GM18502 (cell line): Measurements from ENCODE around the gene SLC37A2.

Experiments
- ATAC-seq: cut with Tn5 transposase; IDR thresholded peaks from one replicate; pipeline ENCODE4 v1.9.1; 2021; ENCODE audit warnings: mild to moderate bottlenecking; ENCODE audit not compliant: unreplicated experiment, poor library complexity

SLC37A2 gene

DNA sequence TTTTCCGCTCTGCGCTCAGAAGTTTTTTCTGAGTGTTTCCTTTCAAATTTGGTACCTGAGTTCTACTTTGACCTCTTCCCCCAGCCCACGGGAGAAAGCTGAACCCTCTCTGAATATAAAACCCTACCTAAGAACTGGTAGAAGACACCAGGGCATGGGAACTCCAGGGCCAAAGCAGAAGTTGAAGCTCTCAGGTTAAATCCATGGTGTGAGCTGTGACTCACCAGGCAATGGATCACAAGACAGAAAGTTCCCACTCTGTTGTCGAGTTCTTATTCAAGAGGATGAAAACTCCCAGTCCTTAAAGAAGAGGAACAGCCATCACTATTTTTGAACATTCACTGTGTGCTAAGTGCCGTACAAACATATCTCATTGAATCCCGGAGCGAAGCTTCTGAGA is 39.4 kb downstream of the SLC37A2 start:
- ATAC-seq, result no peak

DNA sequence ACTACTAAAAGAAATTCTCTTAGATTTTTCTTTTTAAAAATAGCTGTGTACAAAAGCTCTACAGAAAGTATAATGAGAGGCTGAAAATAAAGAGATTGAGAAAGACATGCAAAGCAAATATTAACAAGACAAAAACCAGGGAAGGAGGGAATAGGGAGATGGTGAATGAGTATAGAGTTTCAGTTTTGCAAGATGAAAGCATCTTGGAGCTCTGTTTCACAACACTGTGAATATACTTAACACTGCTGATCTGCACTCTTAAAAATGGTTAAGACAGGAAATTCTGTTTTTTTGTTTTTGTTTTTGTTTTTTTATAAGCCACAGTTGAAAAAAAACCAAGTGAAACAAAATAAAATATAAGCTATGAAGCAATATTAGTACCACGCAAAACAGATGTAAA is 42.8 kb downstream of the SLC37A2 start:
- ATAC-seq, result no peak

DNA sequence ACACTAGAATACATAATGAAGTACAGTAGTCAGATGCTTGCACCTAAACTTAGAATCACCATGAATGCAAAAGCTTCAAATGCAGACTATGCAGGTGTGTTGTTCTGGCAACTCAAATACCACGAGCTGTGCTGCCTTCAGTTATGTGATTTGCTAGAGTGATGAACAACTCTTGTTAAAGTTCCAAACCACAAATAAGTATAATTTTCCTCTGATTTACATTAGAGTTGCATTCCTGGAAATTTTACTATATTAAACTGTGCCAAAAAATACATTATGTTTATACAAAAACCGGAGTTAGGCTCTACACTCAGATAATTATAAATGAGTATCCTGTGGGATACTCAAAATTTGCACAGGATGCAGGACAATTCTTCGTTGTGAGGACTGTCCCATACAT is 45.4 kb downstream of the SLC37A2 start:
- ATAC-seq, result no peak

DNA sequence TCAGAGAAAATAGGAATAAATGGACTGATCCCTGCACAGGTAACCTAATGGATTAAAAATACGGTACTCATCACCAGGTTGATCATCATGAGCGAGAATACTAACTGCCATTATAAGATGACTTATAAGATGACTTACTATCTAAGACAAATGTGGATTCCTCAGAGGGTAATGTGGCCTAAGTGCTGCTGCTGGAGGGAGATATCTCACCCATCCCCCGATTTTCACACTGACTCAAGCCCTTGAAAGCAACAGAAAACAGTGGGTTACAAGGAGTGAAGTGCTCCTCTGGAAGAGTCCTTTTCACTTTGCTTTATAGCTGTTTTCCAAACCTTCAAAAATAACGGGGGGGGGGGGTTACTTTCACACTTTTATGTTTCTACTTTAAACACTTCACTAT is 47.4 kb downstream of the SLC37A2 start:
- ATAC-seq, result no peak

DNA sequence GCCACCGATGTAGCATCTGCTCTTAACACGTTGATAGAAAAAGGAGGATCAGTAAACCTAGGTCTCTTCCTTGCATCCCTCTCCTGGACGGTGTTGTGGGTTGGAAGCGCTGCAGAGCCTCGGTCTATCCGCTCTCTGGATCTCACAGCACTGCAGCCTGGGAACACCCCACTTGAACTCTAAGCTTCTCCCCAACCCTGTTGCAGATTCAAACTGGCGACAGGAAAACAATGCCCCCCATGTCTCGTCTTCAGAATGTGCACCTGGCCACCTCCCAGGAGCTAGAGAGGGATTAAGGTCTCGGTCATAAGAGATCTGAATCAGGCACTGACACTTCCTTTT is 47.9 kb downstream of the SLC37A2 start:
- no peak for ATAC-seq

DNA sequence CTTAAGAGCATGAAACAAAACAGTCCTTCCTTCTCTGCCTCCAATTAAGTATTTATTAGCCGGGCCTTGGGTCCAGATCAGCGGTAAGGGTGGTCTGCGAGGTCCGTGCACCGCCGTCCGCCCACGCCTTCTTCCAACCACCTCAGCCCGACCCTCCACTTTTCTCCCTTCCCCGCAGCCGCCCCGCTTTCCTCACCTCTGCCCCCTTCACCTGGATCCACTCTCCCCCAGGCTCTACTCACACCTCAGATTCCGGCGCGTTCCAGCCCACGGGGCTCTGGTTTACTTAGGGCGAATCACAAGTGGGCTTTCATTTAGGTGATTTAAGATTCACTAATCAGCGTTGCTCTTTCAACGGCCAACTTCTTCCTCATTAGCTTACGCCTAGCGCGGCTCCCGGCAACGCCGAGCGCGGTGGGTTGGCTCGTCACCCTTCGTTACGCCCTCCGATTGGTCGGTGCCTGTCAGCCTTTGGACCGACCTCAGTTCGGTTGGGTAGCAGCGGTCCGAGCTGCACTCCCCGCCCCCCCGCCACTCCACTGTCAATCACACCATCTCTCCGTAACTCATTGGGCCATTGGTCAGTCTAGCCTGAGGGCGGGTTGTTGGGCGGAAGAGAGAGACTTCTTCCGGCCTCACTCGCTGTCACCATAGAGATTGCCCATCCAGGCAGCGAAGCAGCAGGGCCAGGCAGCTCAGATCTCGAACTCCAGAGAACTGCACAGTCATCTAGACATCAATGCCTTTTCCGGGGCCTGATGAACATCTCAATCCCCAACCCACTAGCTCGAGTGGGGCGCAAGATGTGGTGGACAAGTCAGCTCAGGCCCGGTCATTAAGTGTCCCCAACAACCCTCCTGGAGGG is 48.5 kb downstream of the SLC37A2 start, which contains the start of gene TMEM218:
TMEM218 (minus strand) TSS at position 284 of the 865 bp plus-strand sequence. CDS start 9,385 bp downstream, outside the sequence.
- peak; percentile 98 for ATAC-seq

DNA sequence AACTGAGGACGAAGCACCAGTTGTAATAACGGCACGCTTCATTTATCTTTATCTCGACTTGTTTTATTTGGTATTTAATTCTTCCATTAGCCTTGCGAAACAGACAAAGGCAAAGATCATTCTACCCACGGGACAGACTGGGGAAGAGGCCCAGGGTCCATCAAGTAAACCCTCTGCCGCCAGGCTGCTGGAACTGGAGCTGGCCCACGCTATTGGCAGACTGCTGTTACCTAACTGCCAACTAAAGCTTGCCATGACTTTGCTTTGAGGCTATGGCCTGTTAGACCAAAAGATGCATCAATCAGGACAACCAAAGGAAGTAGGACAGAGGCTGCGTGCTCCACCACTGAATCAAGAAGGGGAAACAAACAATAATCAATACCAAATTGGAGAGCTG is 49.1 kb downstream of the SLC37A2 start:
- no peak for ATAC-seq

DNA sequence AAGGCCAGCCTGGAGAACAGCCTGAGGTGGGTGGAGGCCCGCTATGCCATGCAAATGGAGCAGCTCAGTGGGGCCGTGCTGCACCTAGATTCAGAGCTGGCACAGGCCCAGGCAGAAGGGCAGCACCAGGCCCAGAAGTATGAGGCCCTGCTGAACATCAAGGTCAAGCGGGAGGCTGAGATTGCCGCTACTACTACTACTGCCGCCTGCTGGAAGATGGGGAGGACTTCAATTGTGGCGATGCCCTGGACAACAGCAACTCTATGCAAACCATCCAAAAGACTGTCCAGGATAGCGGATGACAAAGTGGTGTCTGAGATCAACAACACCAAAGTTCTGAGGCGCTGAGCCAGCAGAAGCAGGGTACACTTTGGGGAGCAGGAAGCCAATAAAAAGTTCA is 51.4 kb downstream of the SLC37A2 start:
- no peak for ATAC-seq

DNA sequence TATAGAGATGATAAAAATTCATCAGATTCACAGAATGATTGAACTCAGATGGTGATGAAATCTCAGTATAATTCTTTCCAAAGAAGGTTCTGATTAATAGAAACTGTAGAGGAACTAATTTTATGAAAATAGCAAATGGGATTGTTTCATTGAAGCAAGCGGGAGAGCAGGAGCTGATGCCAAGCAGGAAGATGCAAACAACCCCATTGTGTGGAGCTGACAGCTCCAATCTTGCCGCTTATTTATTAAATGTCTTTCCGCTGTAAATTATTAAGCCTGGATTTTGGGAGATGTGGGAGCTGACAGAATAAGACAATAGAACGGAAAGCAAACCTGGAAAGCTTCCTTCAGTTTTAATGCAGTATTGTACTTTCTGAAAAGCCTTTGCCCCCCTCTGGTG is 54.3 kb downstream of the SLC37A2 start:
- no peak for ATAC-seq

DNA sequence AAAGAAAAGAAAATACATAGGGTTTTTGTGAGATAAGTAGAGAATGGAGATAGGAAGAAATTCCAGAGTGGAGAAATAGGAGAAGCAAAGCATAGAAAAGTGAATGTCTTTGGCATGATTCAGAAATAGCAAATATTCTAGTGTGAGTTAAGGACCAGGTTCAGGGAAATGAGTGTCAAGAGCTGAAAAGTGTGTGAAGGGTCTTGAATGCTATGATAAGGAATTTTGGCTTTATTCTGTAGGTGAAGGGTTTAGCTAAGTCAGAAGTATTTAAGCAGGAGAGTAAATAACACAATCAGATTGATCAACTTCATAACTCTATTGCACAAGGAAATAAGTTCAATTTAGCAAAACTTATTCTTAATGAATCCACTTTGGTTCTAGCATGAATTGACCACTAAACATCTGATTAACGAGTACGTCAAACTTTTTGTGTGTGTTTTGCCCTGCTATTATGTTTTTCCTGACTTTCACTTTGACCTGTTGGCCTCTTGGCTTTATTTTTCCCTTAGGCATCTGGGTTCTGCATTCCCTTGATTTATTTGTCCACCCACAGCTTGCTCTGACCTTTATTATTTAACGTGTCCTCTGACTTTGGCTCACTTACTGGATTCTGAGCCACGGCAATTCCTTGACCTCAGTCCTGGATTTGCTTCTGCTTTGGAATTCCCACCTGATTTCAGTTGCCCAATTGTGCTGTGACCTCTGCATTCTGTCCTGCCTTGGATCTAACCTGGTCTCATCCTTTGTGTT is 60.3 kb downstream of the SLC37A2 start:
- ATAC-seq, result no peak

DNA sequence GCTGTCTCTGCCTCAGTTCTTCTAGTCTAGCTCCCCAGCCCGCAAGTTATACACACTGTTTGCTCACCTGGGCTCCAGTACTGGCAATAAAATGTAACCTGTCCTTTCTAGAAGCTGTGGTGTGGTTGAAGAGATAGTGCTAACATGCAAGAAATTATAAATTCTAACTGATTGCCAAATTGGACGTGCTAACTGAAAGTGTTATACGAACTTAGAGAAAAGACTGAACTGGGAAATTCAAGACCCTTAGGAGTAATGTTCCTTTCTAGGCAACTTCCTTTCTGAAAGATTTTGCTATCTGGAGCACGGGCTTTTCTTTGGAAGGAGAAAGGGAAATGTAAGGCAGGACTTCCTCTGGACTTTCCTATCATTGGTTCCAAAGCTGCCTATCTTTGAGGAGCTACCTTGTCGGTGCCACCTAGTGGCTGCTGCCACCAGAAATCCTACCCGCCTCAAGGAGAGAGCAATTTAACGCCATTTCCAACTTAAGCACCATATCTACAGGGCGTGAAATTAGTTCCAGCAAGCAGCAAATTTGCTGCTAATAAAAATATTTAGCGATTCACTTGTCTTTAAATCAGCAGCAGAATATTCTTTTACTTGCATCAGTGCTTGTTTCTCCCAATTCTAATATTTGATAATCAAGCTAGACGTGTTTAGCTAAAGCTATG is 61.0 kb downstream of the SLC37A2 start:
- ATAC-seq, result peak; percentile 89

DNA sequence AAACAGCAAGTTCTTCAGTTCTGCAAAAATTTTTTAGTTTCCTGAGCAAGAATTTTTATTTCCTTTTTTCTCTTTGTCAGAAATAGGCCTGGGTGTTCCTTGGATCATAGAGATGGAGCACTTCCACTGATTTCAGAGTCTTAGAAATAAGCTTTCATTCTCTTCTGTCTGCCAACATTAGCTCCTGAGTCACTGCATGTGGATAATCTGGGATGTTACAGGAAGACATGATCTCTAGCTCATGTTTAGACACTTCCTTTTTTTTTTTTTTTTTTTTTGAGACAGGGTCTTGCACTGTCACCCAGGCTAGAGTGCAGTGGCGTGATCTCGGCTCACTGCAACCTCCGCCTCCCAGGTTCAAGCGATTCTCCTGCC is 61.5 kb downstream of the SLC37A2 start:
- no peak for ATAC-seq

DNA sequence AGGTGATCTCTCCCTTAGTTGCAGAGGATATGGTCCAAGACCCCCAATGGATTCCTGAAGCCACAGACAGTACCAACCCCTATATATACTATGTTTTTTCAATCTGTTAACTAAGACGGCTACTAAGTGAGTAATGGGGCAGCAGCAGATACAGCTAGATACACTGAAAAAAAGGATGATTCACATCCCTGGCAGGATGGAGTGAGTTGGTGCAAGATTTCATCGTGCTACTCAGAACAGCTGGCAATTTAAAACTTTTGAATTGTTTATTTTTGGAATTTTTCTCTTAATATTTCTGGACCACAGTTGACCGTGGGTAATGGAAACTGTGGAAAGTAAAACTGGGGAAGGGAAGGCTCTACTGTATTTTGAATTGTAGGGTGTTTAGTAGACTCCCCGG is 65.3 kb downstream of the SLC37A2 start:
- ATAC-seq, result no peak

DNA sequence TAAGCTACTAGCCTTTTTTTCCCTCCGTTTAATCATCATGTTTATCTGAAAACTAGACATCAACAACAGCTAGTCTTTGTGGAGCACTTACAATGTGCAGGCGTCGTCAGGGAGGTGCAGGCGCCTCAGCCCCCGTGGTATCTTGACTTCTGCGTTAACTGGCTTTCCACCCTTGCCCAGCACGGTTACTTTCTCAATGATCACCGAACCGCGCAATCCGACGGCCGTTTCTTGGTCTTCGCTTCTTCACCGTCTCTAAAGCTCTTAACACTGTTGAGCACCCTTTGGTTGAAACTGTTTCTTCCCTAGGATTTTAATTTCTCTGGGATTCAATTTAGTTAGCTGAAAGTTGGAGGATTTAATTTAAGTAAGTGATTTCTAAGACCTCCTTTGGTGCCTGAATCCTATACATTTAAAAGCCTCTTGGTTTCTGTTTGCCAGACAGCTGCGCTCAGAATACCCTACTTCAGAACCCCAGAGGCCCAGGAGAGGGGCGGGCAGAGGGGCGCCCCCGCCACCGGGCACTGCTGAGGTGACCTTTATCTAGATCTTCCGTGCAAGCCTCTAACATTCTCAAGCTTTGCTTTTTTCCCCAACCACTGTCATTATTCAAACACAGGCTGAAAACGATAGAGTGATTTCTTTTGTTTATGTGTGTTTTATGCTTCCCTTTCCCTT is 66.3 kb downstream of the SLC37A2 start:
- ATAC-seq, result no peak

DNA sequence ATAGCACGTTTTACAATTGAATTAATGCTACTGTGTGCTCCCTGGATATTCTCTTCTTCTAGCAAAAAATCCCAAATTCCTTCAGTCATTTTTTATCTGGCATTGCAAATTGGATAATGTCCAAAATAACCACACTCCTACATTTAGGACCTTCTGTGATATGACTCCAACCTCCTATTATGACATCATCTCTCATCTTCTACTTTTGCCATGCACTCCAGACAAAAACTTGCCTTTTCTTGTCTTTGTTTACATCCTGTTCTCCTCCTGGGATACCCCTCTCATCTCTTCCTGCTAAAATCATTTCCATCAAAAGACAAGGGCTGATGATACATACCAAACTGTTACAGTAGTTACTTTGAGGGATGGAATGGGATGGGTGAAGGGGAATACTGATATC is 69.0 kb downstream of the SLC37A2 start:
- no peak for ATAC-seq

DNA sequence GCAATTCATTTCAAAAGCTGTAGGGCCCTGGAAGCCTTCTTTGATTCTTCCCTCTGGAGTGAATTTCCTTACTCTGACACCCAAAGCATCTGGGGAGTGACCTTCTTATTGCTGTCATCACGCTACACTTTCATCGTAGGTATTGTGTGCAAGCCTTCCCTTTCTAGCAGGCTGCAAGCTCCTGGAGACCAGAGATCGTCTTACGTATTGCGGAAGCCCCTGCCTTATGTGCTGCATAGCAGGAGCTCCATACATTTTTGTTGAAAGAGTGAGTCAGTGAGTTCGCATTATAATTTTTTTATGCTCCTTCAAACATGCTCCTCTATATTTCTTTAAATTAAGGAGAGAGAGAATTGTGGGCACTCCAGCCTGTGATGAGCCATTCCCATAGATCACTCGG is 69.5 kb downstream of the SLC37A2 start:
- ATAC-seq, result no peak

DNA sequence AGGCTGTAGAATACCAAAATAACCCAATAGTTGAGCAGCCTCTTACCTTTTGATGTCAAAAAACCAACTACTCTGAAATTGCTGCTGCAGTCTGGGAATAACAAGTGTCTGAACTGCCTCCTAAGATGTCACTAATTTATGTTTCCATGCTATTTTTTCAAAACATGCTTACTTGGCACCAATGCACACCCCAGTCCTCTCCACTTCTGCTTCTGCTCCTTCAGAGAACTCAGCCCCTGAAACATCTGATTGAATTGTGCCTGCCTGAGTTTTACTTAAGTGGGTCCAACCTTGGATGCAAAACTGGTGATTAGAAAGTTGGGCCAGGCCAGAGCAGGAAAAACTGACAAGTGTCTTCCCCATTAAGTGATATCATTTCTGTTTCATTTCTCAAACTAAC is 72.9 kb downstream of the SLC37A2 start:
- ATAC-seq, result no peak

DNA sequence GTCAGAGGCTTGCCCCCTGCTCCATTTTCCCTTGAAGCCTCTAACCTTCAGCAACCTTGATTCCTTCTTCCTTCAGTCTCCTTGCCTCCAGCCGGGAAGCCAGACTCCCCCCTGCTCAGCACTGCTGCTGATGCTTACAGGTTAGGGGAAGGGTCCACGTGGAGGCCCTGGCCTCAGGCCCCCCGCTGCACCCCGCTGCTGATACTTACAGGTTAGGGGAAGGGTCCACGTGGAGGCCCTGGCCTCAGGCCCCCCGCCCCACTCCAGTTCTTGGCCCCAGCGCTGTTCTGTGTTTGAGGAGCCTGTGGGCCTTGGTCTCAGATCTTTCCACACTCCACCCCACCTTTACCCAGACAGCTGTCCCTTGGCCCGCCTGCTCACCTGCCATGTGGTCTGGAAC is 75.9 kb downstream of the SLC37A2 start:
- ATAC-seq, result no peak

DNA sequence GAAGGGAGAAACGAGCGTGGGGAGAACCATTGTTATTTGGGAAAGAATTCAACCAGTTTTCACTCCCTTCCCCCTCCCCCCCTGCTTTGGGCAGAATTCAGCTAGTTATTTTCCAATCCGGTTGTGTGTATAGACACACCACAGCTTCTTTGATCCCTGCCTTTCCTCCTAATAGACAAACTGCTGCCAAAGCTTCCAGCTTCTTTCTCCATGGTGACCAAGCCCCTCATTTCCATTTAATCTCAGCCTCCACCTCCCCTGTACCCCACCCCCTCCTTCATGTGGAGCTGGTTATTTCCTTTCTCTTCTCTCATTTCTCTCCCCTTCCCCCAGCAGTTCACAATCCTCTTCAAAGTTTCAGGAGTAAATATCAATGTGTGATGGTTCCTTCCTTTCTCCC is 76.7 kb downstream of the SLC37A2 start:
- ATAC-seq, result no peak
